Panc1 (cell line): ENCODE results near the gene NOX1. TPM values are rescaled to one million over a fixed set of nuclear protein-coding genes. Genes with fewer than 3 reads are reported as not detected.
A peak's percentile ranks its signal among the peaks of the same experiment; 100 is the strongest.

Source experiments
- ATAC-seq: fragments of 200-7000 bp; cut with Tn5 transposase; 2 replicates; pipeline ENCODE4 v1.9.1; 2020; ENCODE audit warnings: mild to moderate bottlenecking, moderate library complexity
- BruUV-seq: library from RNA; stranded (reverse); fragments of 400-500 nt; replicated peaks from 2 replicates; lab custom pipeline; 2021; lab: Mats Ljungman, UMichigan
- CTCF ChIA-PET: fragments of 300-600 bp; sonication (Branson Sonifier 250); formaldehyde crosslinking; loops from one replicate; lab custom pipeline; 2022; ENCODE audit warnings: antibody characterized with exemption; lab: Charles Lee
- POLR2A ChIA-PET: fragments of 300-600 bp; sonication (Branson Sonifier 250); formaldehyde crosslinking; loops from one replicate; lab custom pipeline; 2022; ENCODE audit warnings: antibody characterized with exemption; lab: Charles Lee
- DNase-seq: peaks from one replicate; pipeline ENCODE4 v3.0.0-alpha.2; 2010; ENCODE audit warnings: low read depth, low spot score
- H3K27ac ChIP-seq: 2 replicates; pipeline ENCODE4 v1.5.1; 2011; ENCODE audit warnings: mild to moderate bottlenecking, low read length, inconsistent platforms
- H3K27me3 ChIP-seq: fragments of 200-500 bp; sonication (Bioruptor generic); 2 replicates; pipeline ENCODE4 v1.6.0; 2014; ENCODE audit warnings: low read length, inconsistent platforms; ENCODE audit not compliant: control insufficient read depth, insufficient read depth
- H3K36me3 ChIP-seq: fragments of 200-500 bp; sonication (Bioruptor generic); 2 replicates; pipeline ENCODE4 v1.5.1; 2014; ENCODE audit warnings: inconsistent platforms, mild to moderate bottlenecking, low read length, moderate library complexity; ENCODE audit not compliant: control insufficient read depth, insufficient read depth
- H3K4me1 ChIP-seq: 2 replicates; pipeline ENCODE4 v1.5.1; 2011; ENCODE audit warnings: inconsistent platforms, mild to moderate bottlenecking, low read length, moderate library complexity; ENCODE audit not compliant: control insufficient read depth, insufficient read depth
- H3K4me3 ChIP-seq, 2 experiments: 2 replicates each; pipeline ENCODE4 v1.5.1; 2011 to 2012; ENCODE audit warnings: low read depth in 2 of 2, low read length in 2 of 2, mild to moderate bottlenecking in 2 of 2, inconsistent platforms in 1 of 2, moderate library complexity in 1 of 2
- H3K9me3 ChIP-seq: fragments of 200-500 bp; sonication (Bioruptor generic); 2 replicates; pipeline ENCODE4 v1.5.1; 2014; ENCODE audit warnings: low read depth, mild to moderate bottlenecking, inconsistent platforms, low read length, moderate library complexity; ENCODE audit not compliant: control insufficient read depth, insufficient read depth
- CTCF ChIP-seq: fragments of 450-650 bp; IDR thresholded peaks from 2 replicates; pipeline ENCODE4 v1.5.1; 2017; ENCODE audit warnings: mild to moderate bottlenecking
- POLR2AphosphoS5 ChIP-seq: IDR thresholded peaks from 2 replicates; pipeline ENCODE4 v1.6.1; 2012; ENCODE audit warnings: mild to moderate bottlenecking, low read depth, low read length, moderate library complexity
- REST ChIP-seq, 2 experiments: IDR thresholded peaks; 2 replicates each; pipeline ENCODE4 v1.6.1; 2011 to 2012; ENCODE audit warnings: low read depth in 2 of 2, control low read depth in 1 of 2, low read length in 1 of 2, mild to moderate bottlenecking in 1 of 2, moderate library complexity in 1 of 2; ENCODE audit not compliant: insufficient read depth in 1 of 2
- SIN3A ChIP-seq: IDR thresholded peaks from 2 replicates; pipeline ENCODE4 v1.6.1; 2012; ENCODE audit warnings: low read depth, mild to moderate bottlenecking, low read length, moderate library complexity, borderline replicate concordance; ENCODE audit not compliant: insufficient read depth
- TCF7L2 ChIP-seq: IDR thresholded peaks from 2 replicates; pipeline ENCODE4 v1.6.1; 2011; ENCODE audit warnings: mild to moderate bottlenecking, low read depth, low read length, inconsistent platforms
- in situ Hi-C: cut with HindIII; loops from 2 replicates; pipeline ENCODE4 v1.10.0; 2016; ENCODE audit warnings: low sequenced_read_pairs, low pct_unique_long_range_greater_than_20kb
- intact Hi-C: fragments of 100-400 bp; cut with micrococcal nuclease; formaldehyde crosslinking; loops from one replicate; pipeline ENCODE4 v1.10.0; 2022; ENCODE audit not compliant: unreplicated experiment
- total RNA-seq: library from RNA; stranded (reverse); gene quantifications from one replicate; pipeline ENCODE4 v1.2.1, GENCODE V29; 2021; ENCODE audit not compliant: unreplicated experiment

Gene NOX1
- total RNA-seq, 1 experiment from 2014 or later: not detected

DNA sequence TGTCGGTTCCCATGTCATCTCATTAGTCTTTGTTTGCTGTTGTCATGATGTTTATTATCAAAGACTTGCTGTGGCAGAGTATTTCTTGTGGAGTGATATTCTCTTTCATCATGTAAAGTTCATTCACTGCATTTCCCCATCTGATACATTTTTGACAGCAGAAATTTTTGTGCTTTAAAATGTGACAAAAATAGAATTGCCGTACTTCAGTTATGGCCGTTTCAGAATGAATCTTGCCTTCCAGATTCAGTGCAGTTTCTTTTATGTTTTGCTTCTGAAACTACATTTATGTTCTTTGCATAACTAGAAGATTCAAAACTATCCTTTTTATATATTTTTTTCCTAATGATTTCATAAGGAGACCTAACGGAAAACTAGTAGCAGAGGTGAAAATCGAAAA, 44.0 kb downstream of the NOX1 start:
- Histone ChIP-seq H3K4me3 (no peak overlapping the region), H3K27me3 (no peaks in the 10 kb centered on the region), H3K27ac (no peak overlapping the region), H3K36me3 (peaks cover 32% of the 10 kb centered on the region), H3K4me1 (no peaks in the 10 kb centered on the region), H3K9me3 (no peaks in the 10 kb centered on the region)
- ChIA-PET POLR2A (no interaction called here), CTCF (no interaction called here)
- no TSS peak for BruUV-seq
- ATAC-seq (no peak), DNase-seq (no peak)
- intact Hi-C loops (no loop called here), in situ Hi-C loops (no loop called here)
- no peak for TF ChIP-seq SIN3A

GRCh38 chrX:100829730-100830129, 44.4 kb downstream of the NOX1 start:
- no TSS peak for BruUV-seq
- H3K27me3 ChIP-seq: no peaks in the 10 kb centered on the region
- no peaks in the 10 kb centered on the region for H3K9me3 ChIP-seq
- ATAC-seq: no peak
- no peak overlapping the region for H3K27ac ChIP-seq
- no peak overlapping the region for H3K4me3 ChIP-seq
- no peak for DNase-seq
- ChIA-PET POLR2A (no interaction called here), CTCF (no interaction called here)
- intact Hi-C loops: no loop called here
- in situ Hi-C loops: no loop called here
- H3K36me3 ChIP-seq: peaks cover 35% of the 10 kb centered on the region
- TF ChIP-seq CTCF (no peak), SIN3A (no peak), REST (IDR thresholded peaks at IDR 0.05; ENCODE audit: insufficient read depth in 1 of 2, low read depth in 2 of 2, low read length in 1 of 2) (no peak), TCF7L2 (no peak), POLR2AphosphoS5 (no peak)
- H3K4me1 ChIP-seq: no peaks in the 10 kb centered on the region

GRCh38 chrX:100819837-100820666, 54.1 kb downstream of the NOX1 start, which contains the start of gene CSTF2:
Gene CSTF2, plus strand, starts transcription at chrX:100820391. Its CDS starts 26 bp downstream, at chrX:100820417.
- in situ Hi-C loops: no loop called here

More at GRCh38 chrX:100819837-100820666, 54.1 kb downstream of the NOX1 start, which contains the start of gene CSTF2:
- Histone ChIP-seq H3K9me3 (no peaks in the 10 kb centered on the region), H3K27ac (peak within 1 kb of the TSS; percentile 90), H3K27me3 (0 out of 2 replicates have a peak, but pooled peaks cover 3% of the 10 kb centered on the region), H3K36me3 (peaks cover 16% of the 10 kb centered on the region), H3K4me1 (no peaks in the 10 kb centered on the region; the same call in 1 of the 2 replicates), H3K4me3 (peak within 1 kb of the TSS; percentile 83 to 98)
- intact Hi-C loops: no loop called here
- peak; percentile 100 for ATAC-seq
- ChIA-PET CTCF (no interaction called here), POLR2A (interaction anchor here (0.6 kb wide), 1 partner anchor 527 kb away, joined by 4 read pairs; no protein-coding TSS in a partner anchor)
- DNase-seq: peak; percentile 69
- no TSS peak for BruUV-seq
- TF ChIP-seq SIN3A (no peak), POLR2AphosphoS5 (peak; percentile 78), TCF7L2 (peak; percentile 91)
